ENCODE data around the gene NIPAL3.

NIPAL3 gene

GRCh38 chr1:24406788-24407187 is 8.8 kb upstream of the NIPAL3 start:
- TF ChIP-seq GATA2 (IDR thresholded peaks at IDR 0.05; ENCODE audit: low read depth, low read length): no peak
- TF ChIP-seq GATA3 (IDR thresholded peaks at IDR 0.05; ENCODE audit: low read depth, low read length): no peak

GRCh38 chr1:24409535-24409934 is 6.1 kb upstream of the NIPAL3 start:
- no peak for TF ChIP-seq GATA2 (IDR thresholded peaks at IDR 0.05; ENCODE audit: low read depth, low read length)
- TF ChIP-seq GATA3 (IDR thresholded peaks at IDR 0.05; ENCODE audit: low read depth, low read length): no peak

- no peak for TF ChIP-seq GATA3 (IDR thresholded peaks at IDR 0.05; ENCODE audit: low read depth, low read length)
- TF ChIP-seq GATA2 (IDR thresholded peaks at IDR 0.05; ENCODE audit: low read depth, low read length): no peak
These were observed 4.9 kb upstream of the NIPAL3 start for GRCh38 chr1:24410750-24411149.

GRCh38 chr1:24411963-24412362 is 3.6 kb upstream of the NIPAL3 start:
- TF ChIP-seq GATA3 (IDR thresholded peaks at IDR 0.05; ENCODE audit: low read depth, low read length) (no peak), GATA2 (IDR thresholded peaks at IDR 0.05; ENCODE audit: low read depth, low read length) (no peak)

GRCh38 chr1:24412408-24412807 is 3.2 kb upstream of the NIPAL3 start:
- TF ChIP-seq GATA3 (IDR thresholded peaks at IDR 0.05; ENCODE audit: low read depth, low read length) (no peak), GATA2 (IDR thresholded peaks at IDR 0.05; ENCODE audit: low read depth, low read length) (no peak)

GRCh38 chr1:24413350-24414163 is 2.0 kb upstream of the NIPAL3 start, which contains the start of gene STPG1:
Gene STPG1 (minus strand): TSS chr1:24413782. CDS start chr1:24401388, 12,394 bp downstream.
- no peak for TF ChIP-seq GATA3 (IDR thresholded peaks at IDR 0.05; ENCODE audit: low read depth, low read length)
- TF ChIP-seq GATA2 (IDR thresholded peaks at IDR 0.05; ENCODE audit: low read depth, low read length): no peak

GRCh38 chr1:24414775-24415333 is 748 bp upstream of the NIPAL3 start:
- TF ChIP-seq GATA3 (IDR thresholded peaks at IDR 0.05; ENCODE audit: low read depth, low read length) (no peak), GATA2 (IDR thresholded peaks at IDR 0.05; ENCODE audit: low read depth, low read length) (no peak)

- TF ChIP-seq GATA3 (IDR thresholded peaks at IDR 0.05; ENCODE audit: low read depth, low read length): no peak
- TF ChIP-seq GATA2 (IDR thresholded peaks at IDR 0.05; ENCODE audit: low read depth, low read length): no peak
These were observed 486 bp downstream of the NIPAL3 start for GRCh38 chr1:24415910-24416665.

GRCh38 chr1:24416666-24417391 is 1.2 kb downstream of the NIPAL3 start:
- no peak for TF ChIP-seq GATA2 (IDR thresholded peaks at IDR 0.05; ENCODE audit: low read depth, low read length)
- no peak for TF ChIP-seq GATA3 (IDR thresholded peaks at IDR 0.05; ENCODE audit: low read depth, low read length)

GRCh38 chr1:24417681-24418080 is 2.1 kb downstream of the NIPAL3 start:
- TF ChIP-seq GATA3 (IDR thresholded peaks at IDR 0.05; ENCODE audit: low read depth, low read length): no peak
- no peak for TF ChIP-seq GATA2 (IDR thresholded peaks at IDR 0.05; ENCODE audit: low read depth, low read length)

GRCh38 chr1:24418898-24419628 is 3.5 kb downstream of the NIPAL3 start:
- TF ChIP-seq GATA2 (IDR thresholded peaks at IDR 0.05; ENCODE audit: low read depth, low read length) (no peak), GATA3 (IDR thresholded peaks at IDR 0.05; ENCODE audit: low read depth, low read length) (no peak)

GRCh38 chr1:24420547-24420946 is 4.9 kb downstream of the NIPAL3 start:
- no peak for TF ChIP-seq GATA2 (IDR thresholded peaks at IDR 0.05; ENCODE audit: low read depth, low read length)
- TF ChIP-seq GATA3 (IDR thresholded peaks at IDR 0.05; ENCODE audit: low read depth, low read length): no peak

- TF ChIP-seq GATA3 (IDR thresholded peaks at IDR 0.05; ENCODE audit: low read depth, low read length) (no peak), GATA2 (IDR thresholded peaks at IDR 0.05; ENCODE audit: low read depth, low read length) (no peak)
These were observed 5.9 kb downstream of the NIPAL3 start for GRCh38 chr1:24421502-24421901.

Data from SH-SY5Y (cell line).